ENCODE measurements around the gene FADS6. TPM values are rescaled to one million over a fixed set of nuclear protein-coding genes. Genes with fewer than 3 reads are reported as not detected.

FADS6 gene
- polyA plus RNA-seq, 1 donor from 2014 or later = not detected

DNA sequence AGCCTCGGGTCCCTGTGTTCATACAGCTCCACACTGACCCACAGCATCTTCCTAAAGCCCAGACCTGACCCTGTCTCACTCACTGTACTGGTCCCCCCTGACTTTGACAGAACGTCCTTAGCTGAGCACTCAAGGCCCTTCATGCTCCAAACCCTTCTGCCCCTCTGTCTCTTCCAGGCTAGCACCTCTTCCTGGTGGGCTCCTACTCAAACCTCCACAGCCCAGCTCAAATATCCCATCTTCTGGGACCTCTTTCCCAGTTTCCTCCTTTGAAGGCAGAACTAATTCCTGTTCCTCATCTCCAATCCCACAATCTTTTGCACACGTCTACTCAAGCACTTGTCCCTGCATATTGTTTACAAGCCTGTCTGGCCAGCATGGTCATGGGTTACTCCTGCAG is 42.5 kb downstream of the FADS6 start:
- no peaks in the 10 kb centered on the region for H3K36me3 ChIP-seq (ENCODE audit: insufficient read depth, low read length)
- no peak for TF ChIP-seq CTCF (IDR thresholded peaks at IDR 0.05; ENCODE audit: poor library complexity, severe bottlenecking)
- no peak for TF ChIP-seq SMC3 (conservative IDR thresholded peaks at IDR 0.05; ENCODE audit: poor library complexity)
- no peak for TF ChIP-seq EP300 (conservative IDR thresholded peaks at IDR 0.05; ENCODE audit: poor library complexity, severe bottlenecking)
- TF ChIP-seq POLR2AphosphoS5 (IDR thresholded peaks at IDR 0.05) = no peak
- TF ChIP-seq REST (IDR thresholded peaks at IDR 0.05; ENCODE audit: borderline replicate concordance) = no peak
- TF ChIP-seq RAD21 (conservative IDR thresholded peaks at IDR 0.05) = no peak
- TF ChIP-seq EZH2 (IDR thresholded peaks at IDR 0.05; ENCODE audit: borderline replicate concordance, insufficient read depth, low read length, poor library complexity, severe bottlenecking) = no peak
- TF ChIP-seq MXI1 (conservative IDR thresholded peaks at IDR 0.05; ENCODE audit: poor library complexity, severe bottlenecking) = no peak
- H3K9ac ChIP-seq (ENCODE audit: low read length) = no peak overlapping the region
- H2AFZ ChIP-seq (ENCODE audit: low read depth, low read length) = no peak overlapping the region
- H4K20me1 ChIP-seq (ENCODE audit: insufficient read depth) = no peaks in the 10 kb centered on the region
- H3K4me2 ChIP-seq (ENCODE audit: low read length) = no peak overlapping the region
- H3K27ac ChIP-seq (ENCODE audit: low read length) = no peak overlapping the region
- H3K27me3 ChIP-seq (ENCODE audit: insufficient read depth, low read depth, low read length) = peaks cover 57% of the 10 kb centered on the region
- H3F3A ChIP-seq (ENCODE audit: insufficient read depth, low read length, poor library complexity, severe bottlenecking) = no peaks in the 10 kb centered on the region
- no peaks in the 10 kb centered on the region for H3K79me2 ChIP-seq (replicated peaks; ENCODE audit: insufficient read depth, low read length)
- H3K9me3 ChIP-seq (ENCODE audit: low read length) = no peaks in the 10 kb centered on the region
- no peaks in the 10 kb centered on the region for H3K9me2 ChIP-seq (ENCODE audit: insufficient read depth, low read length)
- no peak overlapping the region for H3K4me3 ChIP-seq (ENCODE audit: low read length)

- H3K9me3 ChIP-seq (ENCODE audit: low read length) = no peaks in the 10 kb centered on the region
- no peak overlapping the region for H3K4me3 ChIP-seq (ENCODE audit: low read length)
- no peaks in the 10 kb centered on the region for H4K20me1 ChIP-seq (ENCODE audit: insufficient read depth)
- no peak overlapping the region for H3K4me2 ChIP-seq (ENCODE audit: low read length)
- no peaks in the 10 kb centered on the region for H3K9me2 ChIP-seq (ENCODE audit: insufficient read depth, low read length)
- no peaks in the 10 kb centered on the region for H3K79me2 ChIP-seq (replicated peaks; ENCODE audit: insufficient read depth, low read length)
- TF ChIP-seq POLR2AphosphoS5 (IDR thresholded peaks at IDR 0.05) (no peak), EZH2 (IDR thresholded peaks at IDR 0.05; ENCODE audit: borderline replicate concordance, insufficient read depth, low read length, poor library complexity, severe bottlenecking) (no peak), MXI1 (conservative IDR thresholded peaks at IDR 0.05; ENCODE audit: poor library complexity, severe bottlenecking) (no peak), TAF1 (IDR thresholded peaks at IDR 0.05; ENCODE audit: low read depth) (no peak), RAD21 (conservative IDR thresholded peaks at IDR 0.05) (no peak), REST (IDR thresholded peaks at IDR 0.05; ENCODE audit: borderline replicate concordance) (no peak), CTCF (IDR thresholded peaks at IDR 0.05; ENCODE audit: poor library complexity, severe bottlenecking) (no peak), EP300 (conservative IDR thresholded peaks at IDR 0.05; ENCODE audit: poor library complexity, severe bottlenecking) (no peak), SMC3 (conservative IDR thresholded peaks at IDR 0.05; ENCODE audit: poor library complexity) (no peak)
- peaks cover 51% of the 10 kb centered on the region for H3K27me3 ChIP-seq (ENCODE audit: insufficient read depth, low read depth, low read length)
- H3K9ac ChIP-seq (ENCODE audit: low read length) = no peak overlapping the region
- no peak overlapping the region for H3K27ac ChIP-seq (ENCODE audit: low read length)
- H2AFZ ChIP-seq (ENCODE audit: low read depth, low read length) = no peak overlapping the region
- no peaks in the 10 kb centered on the region for H3F3A ChIP-seq (ENCODE audit: insufficient read depth, low read length, poor library complexity, severe bottlenecking)
- no peaks in the 10 kb centered on the region for H3K36me3 ChIP-seq (ENCODE audit: insufficient read depth, low read length)
These were observed 43.1 kb downstream of the FADS6 start for GRCh38 chr17:74850310-74850709.
